Measurements from ENCODE around the gene DEPDC1B. TPM values are rescaled to one million over a fixed set of nuclear protein-coding genes. Genes with fewer than 3 reads are reported as not detected.

The DEPDC1B gene
- total and polyA plus RNA-seq, 2 of the 8 experiments (the other 6 are each of a cell fraction or from before 2014, with no cell fraction given), result 30.8 to 67.4 TPM

GRCh38 chr5:60703944-60704343 lies 4.0 kb upstream of the DEPDC1B start:
- Histone ChIP-seq H3K27me3 (replicated peaks in 1 of 4; ENCODE audit: control insufficient read depth in 3 of 4, extremely low read depth in 1 of 4, insufficient read depth in 3 of 4, low read length in 3 of 4) (no peaks in the 10 kb centered on the region), H4K20me1 (replicated peaks in 1 of 2; ENCODE audit: control insufficient read depth in 1 of 2, insufficient read depth in 2 of 2, low read length in 2 of 2) (no peaks in the 10 kb centered on the region)
- no peak for FAIRE-seq

More at GRCh38 chr5:60703944-60704343, 4.0 kb upstream of the DEPDC1B start:
- POLR2A ChIA-PET (ENCODE audit: partially characterized antibody), result no interaction called here
- H3K27ac ChIP-seq (ENCODE audit: low read depth, low read length), result no peak overlapping the region
- H3K4me1 ChIP-seq (replicated peaks in 1 of 4; ENCODE audit: control insufficient read depth in 3 of 4, insufficient read depth in 4 of 4, low read length in 3 of 4), result peaks cover 0 to 7% (median 3%) of the 10 kb centered on the region in 4 experiments; a peak in 3 of 7 replicates
- H3K23ac ChIP-seq (ENCODE audit: insufficient read length), result no peak overlapping the region
- no peak overlapping the region for H4K8ac ChIP-seq (ENCODE audit: extremely low read depth, insufficient read depth, low read length)
- H2BK15ac ChIP-seq (ENCODE audit: low read length), result no peak overlapping the region
- no peak overlapping the region for H2AFZ ChIP-seq (ENCODE audit: low read length)
- no peak overlapping the region for H3K18ac ChIP-seq (ENCODE audit: extremely low read depth, low read length)
- WGBS, 2 experiments (ENCODE audit: extremely low coverage in 1 of 2, insufficient coverage in 1 of 2, insufficient read length in 1 of 2, insufficient replicate concordance in 2 of 2, low coverage in 1 of 2, low lambda C conversion rate in 2 of 2, missing lambda C conversion rate in 1 of 2), result 87% methylated on average over 2 of the region's 2 CpGs; no CpG with 5 or more reads in 1 of the 2 experiments
- H3K4ac ChIP-seq (replicated peaks; ENCODE audit: insufficient read length, low read depth, low read length), result no peak overlapping the region
- H2BK20ac ChIP-seq (ENCODE audit: low read length), result no peak overlapping the region
- no peaks in the 10 kb centered on the region for H3K79me1 ChIP-seq (ENCODE audit: low read depth, low read length)
- no peaks in the 10 kb centered on the region for H3K36me3 ChIP-seq (ENCODE audit: control insufficient read depth in 2 of 4, insufficient read depth in 4 of 4, low read length in 3 of 4)
- no peak overlapping the region for H3K4me3 ChIP-seq (ENCODE audit: extremely low read depth in 1 of 4, insufficient read depth in 2 of 4, low read depth in 3 of 4, low read length in 4 of 4)
- H3K23me2 ChIP-seq (ENCODE audit: low read depth, low read length), result peaks cover 4% of the 10 kb centered on the region; the same call in 1 of the 2 replicates
- no peak overlapping the region for H2BK120ac ChIP-seq (replicated peaks; ENCODE audit: low read depth, low read length)
- peaks cover 0 to 2% of the 10 kb centered on the region in 2 experiments; a peak in 2 of 4 replicates for H3K79me2 ChIP-seq (ENCODE audit: control insufficient read depth in 1 of 2, insufficient read depth in 2 of 2, low read length in 2 of 2)
- H3K14ac ChIP-seq (ENCODE audit: insufficient read length), result no peak overlapping the region
- H3K9me3 ChIP-seq (ENCODE audit: insufficient read depth in 2 of 2, low read depth in 1 of 2, low read length in 1 of 2), result no peaks in the 10 kb centered on the region
- H2BK12ac ChIP-seq (ENCODE audit: low read depth, low read length), result no peak overlapping the region
- DNase-seq (ENCODE audit: low read depth in 1 of 2, low spot score in 2 of 2), result no peak
- H4K5ac ChIP-seq (ENCODE audit: insufficient read length, low read depth, low read length), result no peak overlapping the region
- H3K4me2 ChIP-seq (ENCODE audit: insufficient read depth in 1 of 2, low read depth in 2 of 2, low read length in 2 of 2), result no peak overlapping the region
- H2BK5ac ChIP-seq (ENCODE audit: low read depth, low read length), result no peak overlapping the region
- no peak for TF ChIP-seq SIRT6 (IDR thresholded peaks at IDR 0.05; ENCODE audit: low read length)
- no peak overlapping the region for H4K91ac ChIP-seq (replicated peaks; ENCODE audit: insufficient read length, low read length)
- no peak overlapping the region for H3K9ac ChIP-seq (replicated peaks in 1 of 4; ENCODE audit: extremely low read depth in 1 of 4, low read depth in 3 of 4, low read length in 3 of 4)
- CTCF ChIA-PET (ENCODE audit: partially characterized antibody), result interaction anchor here (0.6 to 1.4 kb wide), 5 partner anchors 15 to 220 kb away, joined by 3 to 5 read pairs (median 3); no protein-coding TSS in a partner anchor
- H3K56ac ChIP-seq (replicated peaks; ENCODE audit: insufficient read length, low read depth, low read length), result no peak overlapping the region
- H2AK5ac ChIP-seq (ENCODE audit: low read depth, low read length), result no peak overlapping the region

All from H1 (cell line).